SK-N-MC (cell line): Measurements from ENCODE around the gene FBXL2.

ENCODE experiments used
- EZH2 ChIP-seq: fragments of 200-600 bp; sonication (generic); IDR thresholded peaks from one replicate; pipeline ENCODE4 v1.6.1; 2017; ENCODE audit warnings: antibody characterized with exemption
- FOXP2 ChIP-seq: optimal IDR thresholded peaks from 2 replicates; pipeline ENCODE3; 2011; ENCODE audit warnings: mild to moderate bottlenecking, moderate library complexity; ENCODE audit not compliant: insufficient read depth; ENCODE audit errors: extremely low read length, control extremely low read depth
- POLR2AphosphoS5 ChIP-seq: IDR thresholded peaks from 2 replicates; pipeline ENCODE4 v1.6.1; 2012; ENCODE audit warnings: mild to moderate bottlenecking, low read depth, low read length, borderline replicate concordance

DNA sequence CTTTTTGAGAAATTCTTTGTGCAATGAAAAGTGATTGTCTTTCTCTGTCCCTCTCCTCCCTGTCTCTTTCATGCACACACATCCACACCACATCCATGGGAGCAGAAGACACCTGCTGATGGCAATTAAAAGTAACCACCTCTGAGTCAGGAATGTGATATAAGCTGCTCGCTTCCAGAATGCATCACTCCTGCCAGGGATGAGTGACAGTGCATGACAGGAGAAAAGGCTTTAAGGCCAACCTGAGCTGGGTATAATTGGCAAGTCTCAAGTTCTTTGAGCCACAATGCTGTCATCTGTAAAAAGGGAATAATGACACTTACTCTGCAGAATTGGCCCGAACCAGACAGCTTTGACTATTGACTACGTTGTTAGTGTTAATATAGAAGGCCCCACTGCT lies 103.4 kb downstream of the FBXL2 start:
- no peak for TF ChIP-seq EZH2
- no peak for TF ChIP-seq POLR2AphosphoS5
- no peak for TF ChIP-seq FOXP2
